NT2/D1 (cell line): ENCODE results near the gene ZNF644.

Experiments used
- SUZ12 ChIP-seq: IDR thresholded peaks from 2 replicates; pipeline ENCODE4 v1.6.1; 2011; ENCODE audit not compliant: insufficient read length, insufficient read depth; ENCODE audit errors: extremely low read depth
- YY1 ChIP-seq: IDR thresholded peaks from 2 replicates; pipeline ENCODE4 v1.6.1; 2011; ENCODE audit not compliant: insufficient read length, insufficient read depth

DNA sequence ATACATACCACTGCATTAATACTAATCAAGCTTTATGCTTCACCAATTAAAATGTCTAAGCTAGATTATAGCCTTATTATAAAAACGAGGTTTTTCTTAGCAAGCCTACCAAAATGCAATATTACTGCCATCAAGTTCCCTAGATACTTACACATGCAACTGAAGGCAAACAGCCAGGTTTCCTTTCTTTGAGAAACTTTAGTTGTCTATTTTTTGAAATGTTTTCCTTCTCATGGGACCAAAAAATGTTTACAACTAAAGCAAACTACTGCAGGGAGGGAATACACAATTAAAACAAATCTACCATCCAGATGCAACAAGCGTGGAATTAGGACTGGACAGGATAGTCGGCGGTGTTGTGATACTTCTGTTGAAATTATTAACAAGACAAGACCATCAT is 1.3 kb downstream of the ZNF644 start:
- TF ChIP-seq SUZ12 (no peak), YY1 (no peak)
